OCI-LY1 (cell line): ENCODE measurements around the gene KCNJ16.

Experiments
- H2AFZ ChIP-seq: fragments of 200-600 bp; sonication (generic), shearing (Covaris generic); 2 replicates; pipeline ENCODE4 v1.6.0; 2014; ENCODE audit warnings: antibody characterized with exemption, mild to moderate bottlenecking, low read length
- H3F3A ChIP-seq: fragments of 200-600 bp; sonication (generic), shearing (Covaris generic); 2 replicates; pipeline ENCODE4 v1.6.0; 2014; ENCODE audit warnings: mild to moderate bottlenecking, antibody characterized with exemption, low read length, moderate library complexity; ENCODE audit not compliant: insufficient read depth
- H3K27ac ChIP-seq: fragments of 200-600 bp; sonication (generic); 2 replicates; pipeline ENCODE4 v1.5.1; 2014; ENCODE audit warnings: low read length, mixed run types, mild to moderate bottlenecking, low read depth; ENCODE audit not compliant: poor library complexity, severe bottlenecking
- H3K27me3 ChIP-seq: fragments of 200-600 bp; sonication (generic); 2 replicates; pipeline ENCODE4 v1.6.0; 2014; ENCODE audit warnings: antibody characterized with exemption, mild to moderate bottlenecking, low read length, moderate library complexity; ENCODE audit not compliant: insufficient read depth
- H3K36me3 ChIP-seq: fragments of 200-600 bp; sonication (generic); 2 replicates; pipeline ENCODE4 v1.6.1; 2014; ENCODE audit warnings: mild to moderate bottlenecking, antibody characterized with exemption, low read length, moderate library complexity, mixed read lengths; ENCODE audit not compliant: insufficient read depth
- H3K4me1 ChIP-seq: fragments of 200-600 bp; sonication (generic); 2 replicates; pipeline ENCODE4 v1.5.1; 2014; ENCODE audit warnings: mild to moderate bottlenecking, low read length, moderate library complexity; ENCODE audit not compliant: insufficient read depth, severe bottlenecking
- H3K4me2 ChIP-seq: fragments of 200-600 bp; sonication (generic), shearing (Covaris generic); 2 replicates; pipeline ENCODE4 v1.6.1; 2014; ENCODE audit warnings: low read length
- H3K4me3 ChIP-seq: fragments of 200-600 bp; sonication (generic); 2 replicates; pipeline ENCODE4 v1.5.1; 2014; ENCODE audit warnings: low read length, low read depth, mild to moderate bottlenecking, mixed read lengths; ENCODE audit not compliant: poor library complexity, severe bottlenecking
- H3K79me2 ChIP-seq: fragments of 200-600 bp; shearing (Covaris generic); 2 replicates; pipeline ENCODE4 v1.6.1; 2016; ENCODE audit warnings: mixed run types, low read length, mixed read lengths; ENCODE audit not compliant: insufficient read depth
- H3K9ac ChIP-seq: fragments of 200-600 bp; sonication (generic), shearing (Covaris generic); 2 replicates; pipeline ENCODE4 v1.6.1; 2014; ENCODE audit warnings: mild to moderate bottlenecking, low read length, mixed read lengths
- H3K9me2 ChIP-seq: fragments of 200-600 bp; sonication (generic), shearing (Covaris generic); 2 replicates; pipeline ENCODE4 v1.6.1; 2014; ENCODE audit warnings: low read depth, mild to moderate bottlenecking, low read length, mixed read lengths
- H3K9me3 ChIP-seq: fragments of 200-600 bp; shearing (Covaris generic); 2 replicates; pipeline ENCODE4 v1.6.1; 2014; ENCODE audit warnings: low read length, mixed read lengths
- H4K20me1 ChIP-seq: fragments of 200-600 bp; sonication (generic), shearing (Covaris generic); 2 replicates; pipeline ENCODE4 v1.6.0; 2016; ENCODE audit warnings: mild to moderate bottlenecking, low read length; ENCODE audit not compliant: insufficient read depth
- EZH2 ChIP-seq: fragments of 200-600 bp; sonication (generic), shearing (Covaris generic); IDR thresholded peaks from 2 replicates; pipeline ENCODE4 v1.8.0; 2017; ENCODE audit warnings: borderline replicate concordance, mixed run types, mild to moderate bottlenecking, antibody characterized with exemption, low read length, moderate library complexity, mixed read lengths
- TF ChIP-seq, protein P1 (sequence below): fragments of 200-600 bp; sonication (generic), shearing (Covaris generic); IDR thresholded peaks from 2 replicates; pipeline ENCODE4 v1.5.1; 2017; ENCODE audit warnings: mild to moderate bottlenecking, antibody characterized with exemption, low read length, moderate library complexity, mixed read lengths

The KCNJ16 gene

DNA sequence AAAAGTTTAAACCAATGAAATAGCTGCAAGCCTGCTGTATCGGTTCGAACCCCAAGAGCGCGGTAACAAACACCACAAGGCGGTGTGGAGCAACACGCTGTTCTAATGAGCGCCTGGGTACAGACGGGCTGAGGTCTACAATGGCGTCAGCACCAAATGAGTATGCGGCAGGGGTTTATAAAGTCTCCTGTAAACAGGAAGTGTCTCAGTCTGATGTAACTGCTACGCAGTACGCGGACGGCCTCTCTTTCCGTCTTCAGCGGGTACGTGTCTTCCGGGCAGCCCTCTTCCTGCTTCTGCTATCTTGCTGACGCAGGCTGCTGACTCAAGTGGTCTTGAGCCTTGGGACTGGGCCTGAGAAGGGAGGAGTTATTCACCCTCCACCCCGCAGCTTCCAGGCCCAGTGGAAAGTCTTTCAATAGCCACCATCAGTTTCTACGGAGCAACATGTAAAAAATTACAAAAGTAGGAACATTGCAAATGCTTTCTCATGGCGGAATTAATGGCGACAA, 53.8 kb downstream of the KCNJ16 start:
- H3K9me3 ChIP-seq, result peaks cover 5% of the 10 kb centered on the region; the same call in 1 of the 2 replicates
- TF ChIP-seq EZH2, result no peak
- TF ChIP-seq, protein P1, sequence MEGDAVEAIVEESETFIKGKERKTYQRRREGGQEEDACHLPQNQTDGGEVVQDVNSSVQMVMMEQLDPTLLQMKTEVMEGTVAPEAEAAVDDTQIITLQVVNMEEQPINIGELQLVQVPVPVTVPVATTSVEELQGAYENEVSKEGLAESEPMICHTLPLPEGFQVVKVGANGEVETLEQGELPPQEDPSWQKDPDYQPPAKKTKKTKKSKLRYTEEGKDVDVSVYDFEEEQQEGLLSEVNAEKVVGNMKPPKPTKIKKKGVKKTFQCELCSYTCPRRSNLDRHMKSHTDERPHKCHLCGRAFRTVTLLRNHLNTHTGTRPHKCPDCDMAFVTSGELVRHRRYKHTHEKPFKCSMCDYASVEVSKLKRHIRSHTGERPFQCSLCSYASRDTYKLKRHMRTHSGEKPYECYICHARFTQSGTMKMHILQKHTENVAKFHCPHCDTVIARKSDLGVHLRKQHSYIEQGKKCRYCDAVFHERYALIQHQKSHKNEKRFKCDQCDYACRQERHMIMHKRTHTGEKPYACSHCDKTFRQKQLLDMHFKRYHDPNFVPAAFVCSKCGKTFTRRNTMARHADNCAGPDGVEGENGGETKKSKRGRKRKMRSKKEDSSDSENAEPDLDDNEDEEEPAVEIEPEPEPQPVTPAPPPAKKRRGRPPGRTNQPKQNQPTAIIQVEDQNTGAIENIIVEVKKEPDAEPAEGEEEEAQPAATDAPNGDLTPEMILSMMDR, result no peak

DNA sequence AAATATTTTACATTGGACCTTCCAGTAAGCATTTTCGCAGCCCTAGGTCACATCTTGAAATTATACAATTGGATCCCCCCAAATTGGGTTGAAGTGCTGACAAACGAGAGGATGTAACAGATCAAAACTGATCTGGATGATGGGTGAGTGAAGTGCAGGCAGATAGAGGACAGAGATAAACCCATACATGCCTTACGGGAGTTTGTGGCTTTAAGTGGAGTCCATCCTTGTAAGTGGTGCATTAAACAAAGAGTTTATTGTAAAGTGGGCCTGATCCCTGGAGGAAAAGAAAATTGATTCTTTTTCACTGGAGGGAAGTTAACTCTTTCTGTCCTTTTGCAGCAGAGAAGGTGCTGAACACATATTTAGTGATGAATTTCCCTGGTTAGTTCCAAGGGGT, 55.3 kb downstream of the KCNJ16 start:
- Histone ChIP-seq H3K36me3 (peaks cover 30% of the 10 kb centered on the region), H2AFZ (no peak overlapping the region), H3K79me2 (no peaks in the 10 kb centered on the region), H3K27me3 (no peaks in the 10 kb centered on the region), H3K9me3 (peaks cover 5% of the 10 kb centered on the region; the same call in 1 of the 2 replicates), H4K20me1 (no peaks in the 10 kb centered on the region), H3K27ac (no peak overlapping the region), H3K9ac (no peak overlapping the region), H3F3A (no peaks in the 10 kb centered on the region), H3K9me2 (no peaks in the 10 kb centered on the region), H3K4me1 (peaks cover 11% of the 10 kb centered on the region), H3K4me2 (no peak overlapping the region), H3K4me3 (no peak overlapping the region)
- TF ChIP-seq, protein P1, result no peak
- no peak for TF ChIP-seq EZH2

More for the DNA sequence above, 53.8 kb downstream of the KCNJ16 start:
- H3F3A ChIP-seq, result no peaks in the 10 kb centered on the region
- peaks cover 10% of the 10 kb centered on the region for H3K4me1 ChIP-seq
- no peaks in the 10 kb centered on the region for H3K27me3 ChIP-seq
- no peaks in the 10 kb centered on the region for H4K20me1 ChIP-seq
- peaks cover 30% of the 10 kb centered on the region for H3K36me3 ChIP-seq
- H3K27ac ChIP-seq, result no peak overlapping the region
- no peaks in the 10 kb centered on the region for H3K79me2 ChIP-seq
- H3K9me2 ChIP-seq, result no peaks in the 10 kb centered on the region
- no peak overlapping the region for H2AFZ ChIP-seq
- H3K9ac ChIP-seq, result no peak overlapping the region
- no peak overlapping the region for H3K4me3 ChIP-seq
- no peak overlapping the region for H3K4me2 ChIP-seq

DNA sequence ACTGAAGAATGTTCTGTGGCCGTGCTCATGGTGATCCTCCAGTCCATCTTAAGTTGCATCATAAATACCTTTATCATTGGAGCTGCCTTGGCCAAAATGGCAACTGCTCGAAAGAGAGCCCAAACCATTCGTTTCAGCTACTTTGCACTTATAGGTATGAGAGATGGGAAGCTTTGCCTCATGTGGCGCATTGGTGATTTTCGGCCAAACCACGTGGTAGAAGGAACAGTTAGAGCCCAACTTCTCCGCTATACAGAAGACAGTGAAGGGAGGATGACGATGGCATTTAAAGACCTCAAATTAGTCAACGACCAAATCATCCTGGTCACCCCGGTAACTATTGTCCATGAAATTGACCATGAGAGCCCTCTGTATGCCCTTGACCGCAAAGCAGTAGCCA, 57.5 kb downstream of the KCNJ16 start:
- Histone ChIP-seq H3K27ac (no peak overlapping the region), H2AFZ (no peak overlapping the region), H3K9ac (no peak overlapping the region), H3K27me3 (no peaks in the 10 kb centered on the region), H3K4me3 (no peak overlapping the region), H3K36me3 (peaks cover 25% of the 10 kb centered on the region), H3F3A (no peaks in the 10 kb centered on the region), H3K4me2 (no peak overlapping the region), H3K9me3 (peaks cover 5% of the 10 kb centered on the region; the same call in 1 of the 2 replicates), H3K79me2 (no peaks in the 10 kb centered on the region), H3K9me2 (no peaks in the 10 kb centered on the region), H4K20me1 (no peaks in the 10 kb centered on the region), H3K4me1 (peaks cover 33% of the 10 kb centered on the region)
- TF ChIP-seq, protein P1, result no peak
- no peak for TF ChIP-seq EZH2
